Liver (tissue), 9 donors: Measurements from ENCODE around the gene CDH15. TPM values are rescaled to one million over a fixed set of nuclear protein-coding genes. Genes with fewer than 3 reads are reported as not detected.

Source experiments
- DNase-seq: peaks from one replicate; pipeline ENCODE4 v3.0.0-alpha.2; 2017; ENCODE audit warnings: low spot score
- H3K27ac ChIP-seq, 2 donors: one replicate each; pipeline ENCODE4 v1.7.0; 2013; ENCODE audit warnings: inconsistent platforms in 2 of 2, low read length in 2 of 2, control low read depth in 1 of 2, low read depth in 1 of 2, mild to moderate bottlenecking in 1 of 2
- H3K27me3 ChIP-seq, 4 donors: one replicate each; pipeline versions ENCODE4 v1.6.1 to v1.7.0; 2013; ENCODE audit warnings: low read length in 3 of 4, inconsistent platforms in 1 of 4, mild to moderate bottlenecking in 1 of 4, moderate library complexity in 1 of 4; ENCODE audit not compliant: control insufficient read depth in 4 of 4, insufficient read depth in 4 of 4
- H3K36me3 ChIP-seq, 4 donors: one replicate each; pipeline versions ENCODE4 v1.6.1 to v1.7.0; 2013; ENCODE audit warnings: low read length in 3 of 4, mild to moderate bottlenecking in 3 of 4, low read depth in 1 of 4, moderate library complexity in 1 of 4; ENCODE audit not compliant: control insufficient read depth in 4 of 4, insufficient read depth in 3 of 4
- H3K4me1 ChIP-seq, 4 donors: one replicate each; pipeline versions ENCODE4 v1.6.1 to v1.7.0; 2013; ENCODE audit warnings: low read length in 3 of 4, mild to moderate bottlenecking in 3 of 4, moderate library complexity in 1 of 4; ENCODE audit not compliant: control insufficient read depth in 4 of 4, insufficient read depth in 4 of 4
- H3K4me3 ChIP-seq, 3 donors: one replicate each; pipeline versions ENCODE4 v1.6.1 to v1.7.0; 2013; ENCODE audit warnings: low read length in 3 of 3, control low read depth in 1 of 3, low read depth in 1 of 3, mild to moderate bottlenecking in 1 of 3
- H3K9ac ChIP-seq, 2 donors: one replicate each; pipeline ENCODE4 v1.7.0; 2013; ENCODE audit warnings: low read length in 2 of 2, mild to moderate bottlenecking in 2 of 2, moderate library complexity in 2 of 2, control low read depth in 1 of 2, low read depth in 1 of 2
- H3K9me3 ChIP-seq, 4 donors: one replicate each; pipeline versions ENCODE4 v1.6.1 to v1.7.0; 2013; ENCODE audit warnings: low read length in 3 of 4; ENCODE audit not compliant: control insufficient read depth in 4 of 4
- EGR1 ChIP-seq, 2 donors: IDR thresholded peaks; 2 replicates each; pipeline ENCODE4 v1.6.1; 2016 to 2018; ENCODE audit warnings: antibody characterized with exemption in 2 of 2, low read depth in 2 of 2
- HNF4G ChIP-seq: IDR thresholded peaks from 2 replicates; pipeline ENCODE4 v1.6.1; 2016; ENCODE audit warnings: antibody characterized with exemption
- JUND ChIP-seq, 2 donors: IDR thresholded peaks; 2 replicates each; pipeline ENCODE4 v1.6.1; 2016; ENCODE audit warnings: antibody characterized with exemption in 2 of 2
- TAF1 ChIP-seq: conservative IDR thresholded peaks from 2 replicates; pipeline ENCODE4 v1.6.1; 2016; ENCODE audit warnings: antibody characterized with exemption, mild to moderate bottlenecking
- WGBS: extraction: QIAGEN DNeasy Blood & Tissue Kit; methylation state at CpG from one replicate; pipeline ENCODE4 v1.1.7; 2013; 5-methylcytosine and 5-hydroxymethylcytosine counted together
- polyA plus RNA-seq, 2 donors: library from polyadenylated mRNA; stranded (reverse) in 1 of 2; unstranded in 1 of 2; fragments of 200-250 nt in 1 of 2; fragments of >200 nt in 1 of 2; fragmentation: Nextera tagmentation in 1 of 2; extraction: Ambion mirVana in 1 of 2; gene quantifications; one replicate each; pipeline versions ENCODE4 v1.2.1 to v1.2.3, GENCODE V29; 2013 to 2015
- total RNA-seq, 2 donors: library from RNA; depleted of rRNA; stranded (reverse); fragments of >200 nt; gene quantifications; one replicate each; pipeline ENCODE4 v1.2.3, GENCODE V29; 2014
- donor health status: healthy.
- donor health status: healthy.
- donor health status: healthy.
- donor health status: healthy.
- donor health status: healthy.

Gene CDH15
- total and polyA plus RNA-seq, 4 donors: 0.12 TPM; not detected in 3

DNA sequence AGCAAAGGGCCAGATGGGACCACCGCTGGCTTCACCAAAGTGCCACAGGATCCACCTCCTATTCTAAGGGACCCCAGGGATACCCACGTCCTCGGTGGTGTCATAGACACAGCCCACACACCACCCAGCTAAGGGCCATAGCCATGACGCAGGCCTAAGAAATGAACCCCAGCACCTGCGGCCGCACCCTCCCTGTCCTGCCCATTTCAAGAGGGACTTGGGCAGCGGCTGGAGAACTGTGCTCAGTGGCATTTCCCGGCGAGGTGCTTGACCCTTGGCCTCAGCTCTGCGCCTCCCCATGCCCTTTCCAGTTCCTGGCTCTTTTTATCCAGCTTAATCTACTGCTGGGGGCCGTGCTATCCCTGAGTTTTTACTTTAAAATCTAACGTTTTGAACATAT, 73.2 kb downstream of the CDH15 start:
- no peak for TF ChIP-seq TAF1
- TF ChIP-seq JUND (IDR thresholded peaks at IDR 0.05): no peak
- TF ChIP-seq EGR1 (IDR thresholded peaks at IDR 0.05; ENCODE audit: low read depth in 2 of 2): no peak
- no peak for TF ChIP-seq HNF4G
- peaks cover 9 to 13% (median 13%) of the 10 kb centered on the region in 4 donors for H3K4me1 ChIP-seq
- no peaks in the 10 kb centered on the region for H3K36me3 ChIP-seq
- no peak overlapping the region for H3K9ac ChIP-seq
- H3K27ac ChIP-seq: no peak overlapping the region
- DNase-seq: no peak
- H3K27me3 ChIP-seq: no peaks in the 10 kb centered on the region
- no peak overlapping the region for H3K4me3 ChIP-seq
- 68% methylated on average over 12 of the region's 12 CpGs for WGBS
- peaks cover 0 to 2% (median 0%) of the 10 kb centered on the region in 4 donors for H3K9me3 ChIP-seq

Other genes with a start within 250 kb of the CDH15 start
- 1 to 10 TPM; 1.4 to 3.4 TPM for gene CBFA2T3, start 194.5 kb upstream of the CDH15 start, total RNA-seq
- 1 to 10 TPM; 2.8 to 4.5 TPM for gene CBFA2T3, start 194.5 kb upstream of the CDH15 start, polyA plus RNA-seq
- 10 to 100 TPM; 15.3 to 19.9 TPM for gene ACSF3, start 77.9 kb upstream of the CDH15 start, total RNA-seq
- 10 to 100 TPM; 17.6 to 27.3 TPM for gene ACSF3, start 77.9 kb upstream of the CDH15 start, polyA plus RNA-seq
- under 1 TPM in 1 of 2 donors, not detected in 1; 0.50 TPM for gene SLC22A31, start 28.8 kb downstream of the CDH15 start, total RNA-seq
- gene SLC22A31, start 28.8 kb downstream of the CDH15 start, polyA plus RNA-seq: under 1 TPM; 0.15 to 0.48 TPM
- 1 to 10 TPM; 6.6 to 9.2 TPM for gene ZNF778, start 46.0 kb downstream of the CDH15 start, total RNA-seq
- 1 to 10 TPM in 1 of 2 donors, under 1 TPM in 1; 0.75 to 1.8 TPM for gene ZNF778, start 46.0 kb downstream of the CDH15 start, polyA plus RNA-seq